OCI-LY7 (cell line): ENCODE results near the gene XIST. TPM values are rescaled to one million over a fixed set of nuclear protein-coding genes. Genes with fewer than 3 reads are reported as not detected.

Source experiments
- BruUV-seq: library from RNA; stranded (reverse); fragments of 400-500 nt; replicated peaks from 2 replicates; lab custom pipeline; 2021; lab: Mats Ljungman, UMichigan
- CTCF ChIA-PET: fragments of 300-600 bp; sonication (Branson Sonifier 250); formaldehyde crosslinking; loops from one replicate; lab custom pipeline; 2022; ENCODE audit warnings: antibody characterized with exemption; ENCODE audit not compliant: unreplicated experiment; lab: Charles Lee
- POLR2A ChIA-PET: fragments of 300-600 bp; sonication (Branson Sonifier 250); formaldehyde crosslinking; loops from one replicate; lab custom pipeline; 2022; ENCODE audit warnings: antibody characterized with exemption; lab: Charles Lee
- DNase-seq: peaks from one replicate; pipeline ENCODE4 v3.0.0-alpha.2; 2015; ENCODE audit warnings: low spot score
- H2AFZ ChIP-seq: fragments of 200-600 bp; sonication (generic), shearing (Covaris generic); 2 replicates; pipeline ENCODE4 v1.6.1; 2014; ENCODE audit warnings: mild to moderate bottlenecking, antibody characterized with exemption, low read length, moderate library complexity
- H3K27ac ChIP-seq: fragments of 200-600 bp; sonication (generic); 2 replicates; pipeline ENCODE4 v1.5.1; 2014; ENCODE audit warnings: mixed run types, low read depth, mild to moderate bottlenecking, moderate library complexity, low read length, inconsistent platforms; ENCODE audit not compliant: poor library complexity, severe bottlenecking
- H3K36me3 ChIP-seq: fragments of 200-600 bp; sonication (generic); 2 replicates; pipeline ENCODE4 v1.6.1; 2014; ENCODE audit warnings: mild to moderate bottlenecking, antibody characterized with exemption, low read length, moderate library complexity, mixed read lengths; ENCODE audit not compliant: insufficient read depth
- H3K4me1 ChIP-seq: fragments of 200-600 bp; sonication (generic); 2 replicates; pipeline ENCODE4 v1.5.1; 2014; ENCODE audit warnings: mild to moderate bottlenecking, low read length; ENCODE audit not compliant: insufficient read depth, poor library complexity, severe bottlenecking
- H3K4me2 ChIP-seq: fragments of 200-600 bp; sonication (generic); 2 replicates; pipeline ENCODE4 v1.6.1; 2014; ENCODE audit warnings: mild to moderate bottlenecking, low read length
- H3K4me3 ChIP-seq: fragments of 200-600 bp; sonication (generic); 2 replicates; pipeline ENCODE4 v1.5.1; 2014; ENCODE audit warnings: mild to moderate bottlenecking, low read depth, low read length; ENCODE audit not compliant: poor library complexity, severe bottlenecking
- H3K79me2 ChIP-seq: fragments of 200-600 bp; sonication (generic); 2 replicates; pipeline ENCODE4 v1.6.1; 2016; ENCODE audit warnings: low read depth, mild to moderate bottlenecking, low read length, moderate library complexity, mixed read lengths; ENCODE audit not compliant: insufficient read depth
- H3K9me2 ChIP-seq: fragments of 200-600 bp; sonication (generic); 2 replicates; pipeline ENCODE4 v1.6.1; 2016; ENCODE audit warnings: mild to moderate bottlenecking, low read length, mixed read lengths; ENCODE audit not compliant: insufficient read depth
- H3K9me3 ChIP-seq: fragments of 200-600 bp; sonication (generic); 2 replicates; pipeline ENCODE4 v1.6.1; 2014; ENCODE audit warnings: mild to moderate bottlenecking, mixed run types, low read length, mixed read lengths
- H4K20me1 ChIP-seq: fragments of 200-600 bp; sonication (generic); 2 replicates; pipeline ENCODE4 v1.6.1; 2014; ENCODE audit warnings: mild to moderate bottlenecking, antibody characterized with exemption, low read length, moderate library complexity, mixed read lengths; ENCODE audit not compliant: insufficient read depth
- EZH2phosphoT487 ChIP-seq: fragments of 200-600 bp; sonication (generic); IDR thresholded peaks from 2 replicates; pipeline ENCODE4 v1.6.1; 2018; ENCODE audit warnings: low read depth, borderline replicate concordance, mild to moderate bottlenecking, mixed run types, antibody characterized with exemption, low read length, moderate library complexity, mixed read lengths
- intact Hi-C: fragments of 100-400 bp; cut with micrococcal nuclease; formaldehyde crosslinking; loops from one replicate; pipeline ENCODE4 v1.10.0; 2022; ENCODE audit not compliant: unreplicated experiment
- total RNA-seq, 2 experiments: library from RNA; depleted of rRNA in 1 of 2; stranded (reverse); fragments of >200 nt in 1 of 2; shearing (Covaris generic) in 1 of 2; gene quantifications; 2 replicates each; pipeline ENCODE4 v1.2.3, GENCODE V29; 2014 to 2022
- TF ChIP-seq, protein P1 (sequence below): fragments of 200-600 bp; sonication (generic); conservative IDR thresholded peaks from 2 replicates; pipeline ENCODE4 v1.5.1; 2014; ENCODE audit warnings: mild to moderate bottlenecking, antibody characterized with exemption, low read length, moderate library complexity, mixed read lengths

The XIST gene
- total RNA-seq, 2 experiments from 2014 or later = not detected

DNA sequence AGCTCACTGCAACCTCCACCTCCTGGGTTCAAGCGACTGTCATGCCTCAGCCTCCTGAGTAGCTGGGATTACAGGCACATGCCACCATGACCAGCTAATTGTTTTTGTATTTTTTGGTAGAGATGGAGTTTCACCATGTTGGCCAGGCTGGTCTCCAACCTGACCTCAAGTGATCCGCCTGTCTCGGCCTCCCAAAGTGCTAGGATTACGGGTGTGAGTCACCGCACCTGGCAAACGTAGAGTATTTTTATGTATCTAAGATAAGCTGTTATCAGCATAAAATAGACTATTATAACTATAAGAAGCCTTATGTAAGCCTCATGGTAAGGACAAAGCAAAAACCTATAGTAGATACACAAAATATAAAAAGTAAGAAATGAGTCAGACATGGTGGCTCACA, 14.6 kb upstream of the XIST start:
- H3K27ac ChIP-seq = no peak overlapping the region
- no peaks in the 10 kb centered on the region for H3K9me2 ChIP-seq
- no peaks in the 10 kb centered on the region for H3K9me3 ChIP-seq
- H3K36me3 ChIP-seq = no peaks in the 10 kb centered on the region
- BruUV-seq = no TSS peak
- TF ChIP-seq, protein P1, sequence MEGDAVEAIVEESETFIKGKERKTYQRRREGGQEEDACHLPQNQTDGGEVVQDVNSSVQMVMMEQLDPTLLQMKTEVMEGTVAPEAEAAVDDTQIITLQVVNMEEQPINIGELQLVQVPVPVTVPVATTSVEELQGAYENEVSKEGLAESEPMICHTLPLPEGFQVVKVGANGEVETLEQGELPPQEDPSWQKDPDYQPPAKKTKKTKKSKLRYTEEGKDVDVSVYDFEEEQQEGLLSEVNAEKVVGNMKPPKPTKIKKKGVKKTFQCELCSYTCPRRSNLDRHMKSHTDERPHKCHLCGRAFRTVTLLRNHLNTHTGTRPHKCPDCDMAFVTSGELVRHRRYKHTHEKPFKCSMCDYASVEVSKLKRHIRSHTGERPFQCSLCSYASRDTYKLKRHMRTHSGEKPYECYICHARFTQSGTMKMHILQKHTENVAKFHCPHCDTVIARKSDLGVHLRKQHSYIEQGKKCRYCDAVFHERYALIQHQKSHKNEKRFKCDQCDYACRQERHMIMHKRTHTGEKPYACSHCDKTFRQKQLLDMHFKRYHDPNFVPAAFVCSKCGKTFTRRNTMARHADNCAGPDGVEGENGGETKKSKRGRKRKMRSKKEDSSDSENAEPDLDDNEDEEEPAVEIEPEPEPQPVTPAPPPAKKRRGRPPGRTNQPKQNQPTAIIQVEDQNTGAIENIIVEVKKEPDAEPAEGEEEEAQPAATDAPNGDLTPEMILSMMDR = no peak
- TF ChIP-seq EZH2phosphoT487 = no peak
- intact Hi-C loops = no loop called here
- no peak overlapping the region for H3K4me3 ChIP-seq
- ChIA-PET CTCF (no interaction called here), POLR2A (no interaction called here)
- no peak for DNase-seq
- no peaks in the 10 kb centered on the region for H3K79me2 ChIP-seq
- H4K20me1 ChIP-seq = no peaks in the 10 kb centered on the region
- no peak overlapping the region for H2AFZ ChIP-seq
- no peak overlapping the region for H3K4me2 ChIP-seq
- no peaks in the 10 kb centered on the region for H3K4me1 ChIP-seq

DNA sequence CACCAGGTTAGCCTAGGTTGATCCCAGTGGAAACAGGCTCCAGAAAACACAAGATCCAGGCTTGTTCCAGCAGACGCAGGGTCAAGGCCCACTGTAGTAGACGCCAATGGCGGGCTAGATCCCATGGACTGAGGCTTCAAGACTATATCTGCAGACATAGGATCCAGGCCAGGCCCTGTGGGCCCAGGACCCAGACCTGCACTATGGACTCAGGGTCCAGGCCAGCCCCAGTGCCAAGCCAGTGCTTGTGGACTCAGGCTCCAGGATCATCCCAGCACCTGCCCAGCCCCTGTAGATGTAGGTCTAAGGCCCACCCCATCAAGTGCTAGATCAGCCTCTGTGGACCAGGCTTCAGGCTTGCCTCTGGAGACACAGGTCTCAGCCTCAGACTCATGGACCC, 11.3 kb upstream of the XIST start:
- POLR2A ChIA-PET = no interaction called here
- no peak overlapping the region for H2AFZ ChIP-seq
- no peaks in the 10 kb centered on the region for H4K20me1 ChIP-seq
- CTCF ChIA-PET = no interaction called here
- intact Hi-C loops = no loop called here
- no TSS peak for BruUV-seq
- no peaks in the 10 kb centered on the region for H3K9me3 ChIP-seq
- DNase-seq = no peak
- H3K4me1 ChIP-seq = no peaks in the 10 kb centered on the region
- H3K79me2 ChIP-seq = no peaks in the 10 kb centered on the region
- no peak for TF ChIP-seq EZH2phosphoT487
- TF ChIP-seq, protein P1 = no peak
- no peaks in the 10 kb centered on the region for H3K9me2 ChIP-seq
- no peaks in the 10 kb centered on the region for H3K36me3 ChIP-seq
- H3K27ac ChIP-seq = no peak overlapping the region
- no peak overlapping the region for H3K4me3 ChIP-seq
- H3K4me2 ChIP-seq = no peak overlapping the region

DNA sequence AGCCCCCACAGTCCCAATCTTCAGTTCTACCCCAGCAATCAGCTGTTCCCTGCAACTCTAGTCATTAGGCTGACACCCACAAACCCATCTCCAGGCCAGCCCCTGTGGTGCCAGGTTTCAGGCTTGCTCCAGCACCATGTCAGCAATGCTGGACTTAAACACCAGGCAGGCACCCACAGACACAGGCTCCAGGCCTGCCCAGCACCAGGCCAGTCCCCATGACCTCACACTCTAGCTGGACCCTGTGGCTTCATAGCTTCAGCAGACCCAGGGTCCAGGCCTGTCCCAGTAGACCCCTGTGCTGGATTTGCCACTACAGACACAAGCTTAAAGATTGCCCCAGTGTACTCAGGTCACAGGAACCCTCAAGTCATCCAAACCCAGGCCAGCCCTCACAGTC, 10.8 kb upstream of the XIST start:
- no peaks in the 10 kb centered on the region for H4K20me1 ChIP-seq

More for the DNA sequence above, 10.8 kb upstream of the XIST start:
- H3K4me2 ChIP-seq = no peak overlapping the region
- no peaks in the 10 kb centered on the region for H3K4me1 ChIP-seq
- H3K27ac ChIP-seq = no peak overlapping the region
- intact Hi-C loops = no loop called here
- no TSS peak for BruUV-seq
- TF ChIP-seq, protein P1 = no peak
- TF ChIP-seq EZH2phosphoT487 = no peak
- H3K9me3 ChIP-seq = no peaks in the 10 kb centered on the region
- no peak for DNase-seq
- H3K36me3 ChIP-seq = no peaks in the 10 kb centered on the region
- no peaks in the 10 kb centered on the region for H3K79me2 ChIP-seq
- H3K4me3 ChIP-seq = no peak overlapping the region
- no peaks in the 10 kb centered on the region for H3K9me2 ChIP-seq
- ChIA-PET POLR2A (no interaction called here), CTCF (no interaction called here)
- no peak overlapping the region for H2AFZ ChIP-seq
